Ovary (tissue), 9 donors: ENCODE data around the gene DDX54. TPM values are rescaled to one million over a fixed set of nuclear protein-coding genes. Genes with fewer than 3 reads are reported as not detected.

Experiments used
- DNase-seq, 5 donors: peaks; one replicate each; pipeline ENCODE4 v3.0.0-alpha.2; 2019 to 2020
- H3K27ac ChIP-seq, 2 donors: fragments of 200-600 bp; one replicate each; pipeline versions ENCODE4 v1.5.1 to v1.8.0; 2019 to 2022
- H3K27me3 ChIP-seq: fragments of 200-600 bp; one replicate; pipeline ENCODE4 v1.8.0; 2022
- H3K36me3 ChIP-seq: fragments of 200-600 bp; sonication (generic); one replicate; pipeline ENCODE4 v1.5.1; 2019
- H3K4me1 ChIP-seq: one replicate; pipeline ENCODE4 v1.8.1; 2013; ENCODE audit warnings: mild to moderate bottlenecking, moderate library complexity; ENCODE audit not compliant: insufficient read depth
- H3K4me3 ChIP-seq: fragments of 200-600 bp; sonication (generic); one replicate; pipeline ENCODE4 v1.5.1; 2017
- H3K9me3 ChIP-seq, 2 donors: fragments of 200-600 bp in 1 of 2; sonication (generic) in 1 of 2; one replicate each; pipeline versions ENCODE4 v1.5.1 to v1.8.1; 2013 to 2019; ENCODE audit warnings: mild to moderate bottlenecking in 1 of 2, moderate library complexity in 1 of 2
- EP300 ChIP-seq: sonication (generic); formaldehyde crosslinking; IDR thresholded peaks from one replicate; pipeline ENCODE4 v1.6.1; 2017; ENCODE audit warnings: antibody characterized with exemption
- POLR2A ChIP-seq: fragments of 450-650 bp; IDR thresholded peaks from one replicate; pipeline ENCODE4 v1.6.1; 2017; ENCODE audit warnings: antibody characterized with exemption, mild to moderate bottlenecking, moderate library complexity
- WGBS, 3 donors: extraction: QIAGEN DNeasy Blood & Tissue Kit in 1 of 3; methylation state at CpG; one replicate each; pipeline versions ENCODE4 v1.1.5 to v1.1.7; 2013 to 2017; 5-methylcytosine and 5-hydroxymethylcytosine counted together
- intact Hi-C, 4 donors: fragments of 100-400 bp; cut with DNase I; formaldehyde crosslinking; loops; one replicate each; pipeline versions ENCODE4 v1.11.0 to v1.15.1; 2022 to 2023
- polyA plus RNA-seq, 2 donors: library from polyadenylated mRNA; stranded (reverse); fragments of 200-250 nt in 1 of 2; fragments of 350-450 nt in 1 of 2; fragmentation: Illumina TruSeq in 1 of 2; extraction: RNeasy Lipid Tissue Mini Kit (QIAGEN cat#74804) in 1 of 2; gene quantifications; one replicate each; pipeline ENCODE4 v1.2.3, GENCODE V29; 2013 to 2014
- total RNA-seq, 7 donors: library from RNA; depleted of rRNA in 2 of 7; stranded (reverse); fragments of >200 nt in 2 of 7; fragmentation: NEBNext Ultra II Directional in 3 of 7; extraction: Animal tissue kit (Norgen Biotek cat#: 25700) in 3 of 7; gene quantifications; one replicate each; pipeline versions ENCODE4 v1.1.0 to v1.2.4, GENCODE V29; 2016 to 2023
- TF ChIP-seq, protein P1 (sequence below), 3 donors: fragments of 450-650 bp in 2 of 3; fragments of 200-600 bp in 1 of 3; IDR thresholded peaks; one replicate each; pipeline versions ENCODE4 v1.5.1 to v1.8.0; 2016 to 2022; ENCODE audit warnings: antibody characterized with exemption in 3 of 3, mild to moderate bottlenecking in 1 of 3
- donor health status: DM: no; HTN: no; CAD: no; lungs with moderate emphysema.
- donor health status: DM: no; HTN: no; CAD: no.
- donor health status: Bipolar disorder and iron deficiency.
- donor health status: DM: yes; HTN: yes; CAD: no.
- donor health status: DM: no; HTN: no; CAD: no.
- donor health status: DM: yes; HTN: yes; CAD: no.

DDX54 gene
- total and polyA plus RNA-seq, 9 donors = 10.8 to 77.5 (median 59.4) TPM

- Histone ChIP-seq H3K36me3 (no peaks in the 10 kb centered on the region), H3K9me3 (no peaks in the 10 kb centered on the region), H3K4me1 (peaks cover 9% of the 10 kb centered on the region), H3K27me3 (no peaks in the 10 kb centered on the region), H3K27ac (no peak overlapping the region), H3K4me3 (peak overlapping the region; percentile 38)
- 0% methylated on average over 23 of the region's 23 CpGs for WGBS, 3 donors
- intact Hi-C loops = loop anchor here in 1 of 4 donors (2.0 kb wide), 1 partner anchor 48 kb away; no protein-coding TSS in a partner anchor
- TF ChIP-seq, protein P1, sequence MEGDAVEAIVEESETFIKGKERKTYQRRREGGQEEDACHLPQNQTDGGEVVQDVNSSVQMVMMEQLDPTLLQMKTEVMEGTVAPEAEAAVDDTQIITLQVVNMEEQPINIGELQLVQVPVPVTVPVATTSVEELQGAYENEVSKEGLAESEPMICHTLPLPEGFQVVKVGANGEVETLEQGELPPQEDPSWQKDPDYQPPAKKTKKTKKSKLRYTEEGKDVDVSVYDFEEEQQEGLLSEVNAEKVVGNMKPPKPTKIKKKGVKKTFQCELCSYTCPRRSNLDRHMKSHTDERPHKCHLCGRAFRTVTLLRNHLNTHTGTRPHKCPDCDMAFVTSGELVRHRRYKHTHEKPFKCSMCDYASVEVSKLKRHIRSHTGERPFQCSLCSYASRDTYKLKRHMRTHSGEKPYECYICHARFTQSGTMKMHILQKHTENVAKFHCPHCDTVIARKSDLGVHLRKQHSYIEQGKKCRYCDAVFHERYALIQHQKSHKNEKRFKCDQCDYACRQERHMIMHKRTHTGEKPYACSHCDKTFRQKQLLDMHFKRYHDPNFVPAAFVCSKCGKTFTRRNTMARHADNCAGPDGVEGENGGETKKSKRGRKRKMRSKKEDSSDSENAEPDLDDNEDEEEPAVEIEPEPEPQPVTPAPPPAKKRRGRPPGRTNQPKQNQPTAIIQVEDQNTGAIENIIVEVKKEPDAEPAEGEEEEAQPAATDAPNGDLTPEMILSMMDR (IDR thresholded peaks at IDR 0.05) = no peak
- TF ChIP-seq EP300 (no peak), POLR2A (no peak)
- DNase-seq = no peak
Measured at GRCh38 chr12:113220593-113221180, 35.4 kb upstream of the DDX54 start.

GRCh38 chr12:113216027-113216426 is 30.7 kb upstream of the DDX54 start:
- no peaks in the 10 kb centered on the region for H3K27me3 ChIP-seq
- WGBS, 3 donors = 26 to 36% (median 34%) methylated on average over 2 of the region's 2 CpGs
- H3K4me3 ChIP-seq = no peak overlapping the region
- H3K4me1 ChIP-seq = peaks cover 5% of the 10 kb centered on the region
- H3K36me3 ChIP-seq = no peaks in the 10 kb centered on the region
- TF ChIP-seq EP300 (no peak), POLR2A (no peak)
- TF ChIP-seq, protein P1 (IDR thresholded peaks at IDR 0.05) = no peak
- no peaks in the 10 kb centered on the region for H3K9me3 ChIP-seq
- no peak overlapping the region for H3K27ac ChIP-seq
- intact Hi-C loops = no loop called here
- DNase-seq = no peak

DNA sequence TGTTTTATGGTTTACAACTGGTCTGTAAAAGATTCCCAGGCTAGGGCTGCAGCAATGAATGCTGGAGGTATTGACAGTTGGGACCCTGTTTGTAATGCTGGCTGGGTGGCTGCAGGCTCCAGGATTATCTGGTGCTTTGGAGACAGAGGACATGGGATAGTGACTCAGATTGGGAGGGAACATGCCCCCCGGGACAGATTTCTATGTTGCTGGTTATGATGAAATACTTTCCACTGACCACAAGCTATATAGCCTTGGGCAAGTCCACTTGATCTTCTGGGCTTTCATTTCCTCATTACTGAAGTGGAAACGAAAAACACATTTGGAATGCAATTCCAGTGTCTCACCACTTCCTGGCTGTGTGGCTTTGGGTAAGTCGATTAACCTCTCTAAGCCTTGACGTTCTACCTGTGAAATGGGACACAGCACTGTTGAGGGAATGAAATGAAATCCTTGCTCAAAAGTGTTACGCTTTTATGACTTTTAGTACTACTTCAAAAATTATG is 29.7 kb upstream of the DDX54 start:
- H3K4me3 ChIP-seq = no peak overlapping the region
- intact Hi-C loops = no loop called here
- DNase-seq = peak in 1 of 5 donors; percentile 77
- 33 to 47% (median 44%) methylated on average over 5 of the region's 5 CpGs for WGBS, 3 donors
- no peak overlapping the region for H3K27ac ChIP-seq
- no peaks in the 10 kb centered on the region for H3K36me3 ChIP-seq
- H3K9me3 ChIP-seq = no peaks in the 10 kb centered on the region
- no peaks in the 10 kb centered on the region for H3K27me3 ChIP-seq
- peaks cover 2% of the 10 kb centered on the region for H3K4me1 ChIP-seq
- TF ChIP-seq EP300 (no peak), POLR2A (no peak)
- TF ChIP-seq, protein P1 (IDR thresholded peaks at IDR 0.05) = peak in 1 of 3 donors; percentile 23

DNA sequence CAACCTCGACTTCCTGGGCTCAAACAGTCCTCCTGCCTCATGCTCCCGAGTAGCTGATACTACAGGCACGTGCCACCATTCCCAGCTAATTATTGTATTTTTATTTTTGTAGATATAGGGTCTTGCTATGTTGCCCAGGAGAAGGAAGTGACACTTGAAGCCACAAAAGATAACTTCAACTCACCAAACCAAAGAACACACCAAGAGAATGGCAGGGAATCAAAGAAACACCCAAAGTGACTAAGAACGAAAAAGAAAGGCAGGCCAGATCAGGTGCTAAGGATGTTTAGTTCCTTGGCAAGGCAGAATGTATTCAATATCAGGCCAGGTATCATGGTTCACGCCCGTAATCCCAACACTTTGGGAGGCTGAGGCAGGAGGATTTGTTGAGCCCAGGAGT is 25.9 kb upstream of the DDX54 start:
- intact Hi-C loops = no loop called here
- Histone ChIP-seq H3K27ac (no peak overlapping the region), H3K4me3 (no peak overlapping the region), H3K9me3 (no peaks in the 10 kb centered on the region), H3K27me3 (no peaks in the 10 kb centered on the region), H3K4me1 (no peaks in the 10 kb centered on the region), H3K36me3 (no peaks in the 10 kb centered on the region)
- 91 to 93% (median 93%) methylated on average over 6 of the region's 6 CpGs for WGBS, 3 donors
- TF ChIP-seq EP300 (no peak), POLR2A (no peak)
- TF ChIP-seq, protein P1 (IDR thresholded peaks at IDR 0.05) = no peak
- no peak for DNase-seq
